Duodenal mucosa (tissue), 2 donors: ENCODE results near the gene FUNDC1.

Experiments
- H3K27ac ChIP-seq: one replicate; pipeline ENCODE4 v1.7.0; 2013; ENCODE audit warnings: low read depth, low read length
- H3K27me3 ChIP-seq, 2 donors: one replicate each; pipeline ENCODE4 v1.7.0; 2013; ENCODE audit warnings: low read length in 2 of 2, control low read depth in 1 of 2; ENCODE audit not compliant: insufficient read depth in 2 of 2, control insufficient read depth in 1 of 2
- H3K36me3 ChIP-seq, 2 donors: one replicate each; pipeline ENCODE4 v1.7.0; 2013; ENCODE audit warnings: low read length in 2 of 2, control low read depth in 1 of 2; ENCODE audit not compliant: insufficient read depth in 2 of 2, control insufficient read depth in 1 of 2
- H3K4me1 ChIP-seq, 2 donors: one replicate each; pipeline ENCODE4 v1.7.0; 2013; ENCODE audit warnings: low read length in 2 of 2, control low read depth in 1 of 2; ENCODE audit not compliant: insufficient read depth in 2 of 2, control insufficient read depth in 1 of 2
- H3K4me3 ChIP-seq, 2 donors: one replicate each; pipeline ENCODE4 v1.7.0; 2013; ENCODE audit warnings: low read length in 2 of 2, low read depth in 1 of 2
- H3K9ac ChIP-seq, 2 donors: one replicate each; pipeline ENCODE4 v1.7.0; 2013; ENCODE audit warnings: low read length in 2 of 2, low read depth in 1 of 2
- H3K9me3 ChIP-seq, 2 donors: one replicate each; pipeline ENCODE4 v1.7.0; 2013; ENCODE audit warnings: low read length in 2 of 2, control low read depth in 1 of 2; ENCODE audit not compliant: control insufficient read depth in 1 of 2

Gene FUNDC1

DNA sequence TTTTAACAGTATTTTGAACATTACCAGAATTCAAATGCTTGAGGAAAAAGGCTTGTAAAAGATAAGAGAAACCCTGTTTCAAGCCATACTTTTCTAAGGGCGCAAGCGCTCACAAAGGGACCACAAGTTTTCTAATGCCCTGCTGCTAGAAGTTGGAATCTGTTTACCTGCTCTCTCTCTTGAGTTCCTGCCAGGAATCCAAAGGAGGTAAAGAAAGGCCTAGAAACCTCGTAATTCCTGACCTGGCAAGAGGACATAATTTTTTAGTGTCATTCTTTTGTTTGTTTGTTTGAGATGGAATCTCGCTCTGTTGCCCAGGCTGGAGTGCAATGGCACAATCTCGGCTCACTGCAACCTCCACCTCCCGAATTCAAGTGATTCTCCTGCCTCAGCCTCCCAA, 1.4 kb upstream of the FUNDC1 start:
- H3K4me1 ChIP-seq, result no peaks in the 10 kb centered on the region
- H3K9me3 ChIP-seq, result no peaks in the 10 kb centered on the region
- no peak overlapping the region for H3K4me3 ChIP-seq
- H3K9ac ChIP-seq, result no peak overlapping the region
- no peaks in the 10 kb centered on the region for H3K27me3 ChIP-seq
- H3K36me3 ChIP-seq, result no peaks in the 10 kb centered on the region
- no peak overlapping the region for H3K27ac ChIP-seq

GRCh38 chrX:44536198-44536597, 6.5 kb downstream of the FUNDC1 start:
- Histone ChIP-seq H3K9me3 (no peaks in the 10 kb centered on the region), H3K27ac (no peak overlapping the region), H3K4me1 (no peaks in the 10 kb centered on the region), H3K4me3 (no peak overlapping the region), H3K36me3 (no peaks in the 10 kb centered on the region), H3K9ac (no peak overlapping the region), H3K27me3 (no peaks in the 10 kb centered on the region)

- H3K4me3 ChIP-seq, result no peak overlapping the region
- H3K4me1 ChIP-seq, result no peaks in the 10 kb centered on the region
- H3K27me3 ChIP-seq, result no peaks in the 10 kb centered on the region
- no peaks in the 10 kb centered on the region for H3K9me3 ChIP-seq
- H3K9ac ChIP-seq, result no peak overlapping the region
- peaks cover 0 to 4% of the 10 kb centered on the region in 2 donors for H3K36me3 ChIP-seq
- H3K27ac ChIP-seq, result no peak overlapping the region
These were observed 13.3 kb downstream of the FUNDC1 start for GRCh38 chrX:44529310-44529709.

DNA sequence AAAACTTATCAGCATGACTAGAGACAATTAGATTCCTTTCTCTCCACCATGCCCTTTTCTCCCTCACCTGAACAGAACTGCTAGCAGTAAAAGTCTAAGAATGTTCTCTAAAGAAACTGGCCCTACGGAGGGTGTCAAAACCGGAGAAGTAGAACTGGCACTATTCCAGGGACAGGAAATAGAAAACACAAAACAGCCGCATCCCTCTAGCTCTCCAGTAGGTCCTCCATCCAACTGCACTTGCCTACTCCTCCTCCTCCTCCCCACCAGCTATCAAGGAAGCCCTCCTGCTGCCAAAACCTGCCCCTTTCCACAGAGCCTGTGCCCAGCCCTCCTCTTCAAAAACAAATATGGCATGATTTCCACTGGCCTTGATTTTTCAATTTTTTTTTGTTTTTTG, 28.4 kb downstream of the FUNDC1 start:
- no peak overlapping the region for H3K4me3 ChIP-seq

GRCh38 chrX:44507292-44507691, 35.4 kb downstream of the FUNDC1 start:
- no peak overlapping the region for H3K4me3 ChIP-seq
- no peaks in the 10 kb centered on the region for H3K36me3 ChIP-seq
- no peaks in the 10 kb centered on the region for H3K9me3 ChIP-seq
- no peak overlapping the region for H3K27ac ChIP-seq
- no peaks in the 10 kb centered on the region for H3K27me3 ChIP-seq
- H3K4me1 ChIP-seq, result no peaks in the 10 kb centered on the region
- no peak overlapping the region for H3K9ac ChIP-seq

More for the DNA sequence above, 28.4 kb downstream of the FUNDC1 start:
- no peaks in the 10 kb centered on the region for H3K9me3 ChIP-seq
- H3K9ac ChIP-seq, result no peak overlapping the region
- H3K27ac ChIP-seq, result no peak overlapping the region
- H3K27me3 ChIP-seq, result no peaks in the 10 kb centered on the region
- no peaks in the 10 kb centered on the region for H3K4me1 ChIP-seq
- H3K36me3 ChIP-seq, result no peaks in the 10 kb centered on the region

DNA sequence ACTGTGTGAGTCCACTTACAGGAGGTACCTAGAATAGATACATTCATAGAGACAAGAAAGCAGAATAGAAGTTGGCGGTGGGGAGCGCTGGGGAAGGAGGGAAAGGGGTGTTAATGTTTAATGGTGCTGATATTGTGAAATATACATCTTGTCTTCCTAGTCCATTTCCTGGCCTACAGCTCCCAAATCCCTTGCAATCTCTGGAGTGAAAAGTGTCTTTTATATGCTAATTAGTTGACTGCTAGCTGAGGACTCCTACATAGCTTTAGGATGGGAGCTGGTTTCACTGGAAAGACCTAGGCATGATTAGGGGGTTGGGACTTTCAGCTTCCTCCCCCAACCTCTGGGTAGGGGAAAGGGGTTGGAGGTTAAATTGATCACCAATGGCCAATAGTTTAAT, 36.0 kb downstream of the FUNDC1 start:
- no peak overlapping the region for H3K27ac ChIP-seq
- no peak overlapping the region for H3K4me3 ChIP-seq
- H3K27me3 ChIP-seq, result no peaks in the 10 kb centered on the region
- H3K9me3 ChIP-seq, result no peaks in the 10 kb centered on the region
- no peak overlapping the region for H3K9ac ChIP-seq
- no peaks in the 10 kb centered on the region for H3K4me1 ChIP-seq
- H3K36me3 ChIP-seq, result no peaks in the 10 kb centered on the region

GRCh38 chrX:44503560-44503959, 39.1 kb downstream of the FUNDC1 start:
- H3K4me1 ChIP-seq, result no peaks in the 10 kb centered on the region
- no peaks in the 10 kb centered on the region for H3K36me3 ChIP-seq
- H3K9me3 ChIP-seq, result no peaks in the 10 kb centered on the region
- no peak overlapping the region for H3K9ac ChIP-seq
- H3K27ac ChIP-seq, result no peak overlapping the region
- no peak overlapping the region for H3K4me3 ChIP-seq
- no peaks in the 10 kb centered on the region for H3K27me3 ChIP-seq

DNA sequence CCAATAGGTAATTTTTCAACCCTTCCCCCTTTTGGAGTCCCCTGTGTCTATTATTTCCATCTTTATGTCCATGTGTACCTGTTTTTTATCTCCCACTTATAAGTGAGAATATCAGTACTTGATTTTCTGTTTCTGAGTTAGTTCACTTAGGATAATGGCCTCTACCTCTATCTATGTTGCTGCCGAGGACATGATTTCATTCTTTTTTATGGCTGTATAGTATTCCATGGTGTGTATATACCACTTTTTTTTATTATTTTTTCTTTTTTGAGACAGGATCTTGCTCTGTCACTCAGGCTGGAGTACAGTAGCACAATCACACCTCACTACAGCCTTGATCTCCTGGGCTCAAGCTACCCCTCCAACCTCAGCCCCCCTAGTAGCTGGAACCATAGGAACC, 47.6 kb downstream of the FUNDC1 start:
- Histone ChIP-seq H3K4me3 (no peak overlapping the region), H3K9me3 (no peaks in the 10 kb centered on the region), H3K27me3 (no peaks in the 10 kb centered on the region), H3K9ac (no peak overlapping the region), H3K4me1 (no peaks in the 10 kb centered on the region), H3K27ac (no peak overlapping the region), H3K36me3 (no peaks in the 10 kb centered on the region)

DNA sequence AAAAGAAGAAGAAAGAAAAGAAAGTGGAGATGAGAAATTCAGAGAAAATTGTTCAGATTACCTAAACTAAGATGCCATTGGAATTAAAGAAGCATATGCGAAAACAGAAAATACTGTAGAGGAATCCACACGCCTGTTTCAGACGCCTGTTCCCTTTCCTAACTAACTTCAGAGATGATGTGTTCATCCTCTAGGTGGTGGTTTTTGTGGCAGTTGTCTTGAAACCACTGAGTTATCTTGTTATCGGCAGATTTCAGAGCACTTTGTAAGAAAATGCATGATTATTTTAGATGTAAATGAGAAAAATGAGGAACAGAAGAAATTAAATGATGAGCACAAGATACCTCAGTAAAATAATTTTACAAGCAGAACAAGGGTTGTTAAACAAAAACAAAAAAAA, 48.3 kb downstream of the FUNDC1 start:
- Histone ChIP-seq H3K9me3 (no peaks in the 10 kb centered on the region), H3K4me1 (no peaks in the 10 kb centered on the region), H3K4me3 (no peak overlapping the region), H3K36me3 (no peaks in the 10 kb centered on the region), H3K27ac (no peak overlapping the region), H3K27me3 (no peaks in the 10 kb centered on the region), H3K9ac (no peak overlapping the region)

- Histone ChIP-seq H3K4me3 (no peak overlapping the region), H3K4me1 (no peaks in the 10 kb centered on the region), H3K36me3 (no peaks in the 10 kb centered on the region), H3K27ac (no peak overlapping the region), H3K9ac (no peak overlapping the region), H3K27me3 (no peaks in the 10 kb centered on the region), H3K9me3 (no peaks in the 10 kb centered on the region)
These were observed 53.1 kb downstream of the FUNDC1 start for GRCh38 chrX:44489515-44489914.

GRCh38 chrX:44484607-44485146, 58.0 kb downstream of the FUNDC1 start:
- Histone ChIP-seq H3K4me1 (no peaks in the 10 kb centered on the region), H3K27me3 (no peaks in the 10 kb centered on the region), H3K4me3 (no peak overlapping the region), H3K9ac (no peak overlapping the region), H3K27ac (no peak overlapping the region), H3K9me3 (no peaks in the 10 kb centered on the region), H3K36me3 (no peaks in the 10 kb centered on the region)
